Astrocyte (in vitro differentiated cells and primary cell): Measurements from ENCODE around the gene ARFIP1.

Source experiments
- EZH2 ChIP-seq: IDR thresholded peaks from 2 replicates; pipeline ENCODE4 v1.6.1; 2012; ENCODE audit warnings: mild to moderate bottlenecking, low read length, inconsistent platforms; ENCODE audit not compliant: insufficient read depth
- TF ChIP-seq, protein P1 (sequence below): IDR thresholded peaks from 2 replicates; pipeline ENCODE4 v1.5.1; 2011; ENCODE audit warnings: low read depth, mild to moderate bottlenecking, inconsistent platforms, low read length, moderate library complexity; ENCODE audit not compliant: insufficient read depth

DNA sequence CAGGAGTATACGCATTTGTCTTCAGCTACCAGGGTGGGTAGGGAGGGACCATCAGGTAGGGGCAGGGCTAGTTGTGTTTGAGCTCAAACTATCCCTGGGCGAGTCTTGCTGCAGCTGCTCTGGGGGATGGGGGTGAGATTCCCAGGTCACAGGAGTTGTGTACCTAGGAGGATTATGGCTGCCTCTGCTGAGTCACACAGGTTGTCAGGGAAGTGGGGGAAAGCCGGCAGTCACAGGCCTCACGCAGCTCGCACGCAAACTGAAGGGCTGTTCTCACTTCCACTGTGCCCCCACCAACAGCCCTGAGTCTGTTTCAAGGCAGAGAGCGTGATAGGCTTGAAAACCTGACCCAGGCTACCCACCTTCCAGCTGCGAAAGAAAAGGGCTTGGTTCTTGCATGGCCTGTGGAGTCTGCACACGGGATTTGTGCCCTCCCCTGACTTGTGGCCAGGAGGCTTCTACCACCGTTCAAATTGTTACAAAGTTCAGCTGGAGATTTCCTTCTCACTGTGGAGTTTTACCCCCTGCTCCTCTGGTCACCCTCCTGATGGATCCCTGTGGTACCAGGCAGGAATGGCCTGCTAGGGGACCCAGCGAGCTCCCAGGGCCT lies 63.8 kb downstream of the ARFIP1 start:
- TF ChIP-seq, protein P1, sequence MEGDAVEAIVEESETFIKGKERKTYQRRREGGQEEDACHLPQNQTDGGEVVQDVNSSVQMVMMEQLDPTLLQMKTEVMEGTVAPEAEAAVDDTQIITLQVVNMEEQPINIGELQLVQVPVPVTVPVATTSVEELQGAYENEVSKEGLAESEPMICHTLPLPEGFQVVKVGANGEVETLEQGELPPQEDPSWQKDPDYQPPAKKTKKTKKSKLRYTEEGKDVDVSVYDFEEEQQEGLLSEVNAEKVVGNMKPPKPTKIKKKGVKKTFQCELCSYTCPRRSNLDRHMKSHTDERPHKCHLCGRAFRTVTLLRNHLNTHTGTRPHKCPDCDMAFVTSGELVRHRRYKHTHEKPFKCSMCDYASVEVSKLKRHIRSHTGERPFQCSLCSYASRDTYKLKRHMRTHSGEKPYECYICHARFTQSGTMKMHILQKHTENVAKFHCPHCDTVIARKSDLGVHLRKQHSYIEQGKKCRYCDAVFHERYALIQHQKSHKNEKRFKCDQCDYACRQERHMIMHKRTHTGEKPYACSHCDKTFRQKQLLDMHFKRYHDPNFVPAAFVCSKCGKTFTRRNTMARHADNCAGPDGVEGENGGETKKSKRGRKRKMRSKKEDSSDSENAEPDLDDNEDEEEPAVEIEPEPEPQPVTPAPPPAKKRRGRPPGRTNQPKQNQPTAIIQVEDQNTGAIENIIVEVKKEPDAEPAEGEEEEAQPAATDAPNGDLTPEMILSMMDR = no peak
- no peak for TF ChIP-seq EZH2
